ENCODE results near the gene GSK3A. TPM values are rescaled to one million over a fixed set of nuclear protein-coding genes. Genes with fewer than 3 reads are reported as not detected.
A peak's percentile ranks its signal among the peaks of the same experiment; 100 is the strongest.

GSK3A gene
- total RNA-seq, 1 donor from 2014 or later = 54.4 TPM

DNA sequence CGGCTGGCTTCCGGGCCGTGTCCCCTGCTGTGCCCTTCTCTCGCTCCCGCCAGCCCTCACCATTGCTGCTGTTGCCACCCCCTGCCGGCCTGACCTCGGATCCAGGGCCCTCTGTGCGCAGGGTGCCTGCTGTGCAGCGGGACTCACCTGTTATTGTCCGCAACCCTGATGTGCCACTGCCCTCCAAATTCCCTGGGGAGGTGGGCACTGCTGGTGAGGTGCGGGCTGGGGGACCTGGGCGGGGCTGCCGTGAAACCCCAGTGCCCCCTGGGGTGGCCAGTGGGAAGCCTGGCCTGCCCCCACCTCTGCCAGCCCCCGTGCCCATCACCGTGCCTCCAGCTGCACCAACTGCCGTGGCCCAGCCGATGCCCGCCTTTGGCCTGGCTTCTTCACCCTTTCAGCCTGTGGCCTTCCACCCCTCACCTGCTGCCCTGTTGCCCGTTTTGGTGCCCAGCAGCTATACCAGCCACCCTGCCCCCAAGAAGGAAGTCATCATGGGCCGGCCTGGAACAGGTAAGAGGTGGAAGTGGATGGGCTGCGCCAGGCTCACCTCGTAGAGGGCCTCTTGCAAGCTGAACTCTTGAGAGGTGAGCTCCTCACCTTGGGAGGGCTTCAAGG is 31.8 kb upstream of the GSK3A start:
- H3K36me3 Mint-ChIP-seq (ENCODE audit: low read depth, unreplicated experiment) = peaks cover 23% of the 10 kb centered on the region
- H3K27ac Mint-ChIP-seq (ENCODE audit: unreplicated experiment) = no peak overlapping the region
- TF ChIP-seq, protein P1, sequence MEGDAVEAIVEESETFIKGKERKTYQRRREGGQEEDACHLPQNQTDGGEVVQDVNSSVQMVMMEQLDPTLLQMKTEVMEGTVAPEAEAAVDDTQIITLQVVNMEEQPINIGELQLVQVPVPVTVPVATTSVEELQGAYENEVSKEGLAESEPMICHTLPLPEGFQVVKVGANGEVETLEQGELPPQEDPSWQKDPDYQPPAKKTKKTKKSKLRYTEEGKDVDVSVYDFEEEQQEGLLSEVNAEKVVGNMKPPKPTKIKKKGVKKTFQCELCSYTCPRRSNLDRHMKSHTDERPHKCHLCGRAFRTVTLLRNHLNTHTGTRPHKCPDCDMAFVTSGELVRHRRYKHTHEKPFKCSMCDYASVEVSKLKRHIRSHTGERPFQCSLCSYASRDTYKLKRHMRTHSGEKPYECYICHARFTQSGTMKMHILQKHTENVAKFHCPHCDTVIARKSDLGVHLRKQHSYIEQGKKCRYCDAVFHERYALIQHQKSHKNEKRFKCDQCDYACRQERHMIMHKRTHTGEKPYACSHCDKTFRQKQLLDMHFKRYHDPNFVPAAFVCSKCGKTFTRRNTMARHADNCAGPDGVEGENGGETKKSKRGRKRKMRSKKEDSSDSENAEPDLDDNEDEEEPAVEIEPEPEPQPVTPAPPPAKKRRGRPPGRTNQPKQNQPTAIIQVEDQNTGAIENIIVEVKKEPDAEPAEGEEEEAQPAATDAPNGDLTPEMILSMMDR (IDR thresholded peaks at IDR 0.05; ENCODE audit: unreplicated experiment) = no peak
- no peaks in the 10 kb centered on the region for H3K9me3 Mint-ChIP-seq (ENCODE audit: unreplicated experiment)
- peaks cover 46% of the 10 kb centered on the region for H3K4me1 Mint-ChIP-seq (ENCODE audit: unreplicated experiment)
- H3K4me3 Mint-ChIP-seq (ENCODE audit: unreplicated experiment) = no peak overlapping the region
- DNase-seq (ENCODE audit: low spot score) = no peak
- H3K27me3 Mint-ChIP-seq (ENCODE audit: unreplicated experiment) = peaks cover 7% of the 10 kb centered on the region

DNA sequence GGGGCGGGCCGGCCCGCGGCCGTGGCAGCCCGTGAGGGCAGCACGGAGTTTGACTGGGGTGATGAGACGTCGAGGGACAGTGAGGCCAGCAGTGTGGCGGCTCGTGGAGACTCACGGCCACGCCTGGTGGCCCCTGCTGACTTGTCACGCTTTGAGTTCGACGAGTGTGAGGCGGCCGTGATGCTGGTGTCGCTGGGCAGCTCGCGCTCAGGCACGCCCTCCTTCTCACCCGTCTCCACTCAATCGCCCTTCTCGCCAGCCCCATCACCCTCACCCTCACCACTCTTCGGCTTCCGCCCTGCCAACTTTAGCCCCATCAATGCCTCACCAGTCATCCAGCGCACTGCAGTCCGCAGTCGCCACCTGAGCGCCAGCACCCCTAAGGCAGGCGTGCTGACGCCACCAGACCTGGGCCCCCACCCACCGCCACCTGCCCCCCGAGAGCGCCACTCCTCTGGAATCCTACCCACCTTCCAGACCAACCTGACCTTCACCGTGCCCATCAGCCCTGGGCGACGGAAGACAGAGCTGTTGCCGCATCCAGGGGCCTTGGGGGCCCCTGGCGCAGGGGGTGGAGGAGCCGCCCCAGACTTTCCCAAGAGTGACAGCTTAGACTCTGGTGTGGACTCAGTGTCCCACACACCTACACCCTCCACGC is 31.1 kb upstream of the GSK3A start:
- Mint-ChIP-seq H3K36me3 (ENCODE audit: low read depth, unreplicated experiment) (peaks cover 22% of the 10 kb centered on the region), H3K27me3 (ENCODE audit: unreplicated experiment) (peaks cover 7% of the 10 kb centered on the region), H3K27ac (ENCODE audit: unreplicated experiment) (no peak overlapping the region), H3K4me3 (ENCODE audit: unreplicated experiment) (peak overlapping the region; percentile 51), H3K4me1 (ENCODE audit: unreplicated experiment) (peaks cover 39% of the 10 kb centered on the region), H3K9me3 (ENCODE audit: unreplicated experiment) (no peaks in the 10 kb centered on the region)
- DNase-seq (ENCODE audit: low spot score) = no peak
- TF ChIP-seq, protein P1 (IDR thresholded peaks at IDR 0.05; ENCODE audit: unreplicated experiment) = no peak

GRCh38 chr19:42272989-42273406 is 30.6 kb upstream of the GSK3A start:
- TF ChIP-seq, protein P1 (IDR thresholded peaks at IDR 0.05; ENCODE audit: unreplicated experiment) = no peak
- H3K4me3 Mint-ChIP-seq (ENCODE audit: unreplicated experiment) = no peak overlapping the region
- H3K9me3 Mint-ChIP-seq (ENCODE audit: unreplicated experiment) = no peaks in the 10 kb centered on the region
- peaks cover 5% of the 10 kb centered on the region for H3K27me3 Mint-ChIP-seq (ENCODE audit: unreplicated experiment)
- DNase-seq (ENCODE audit: low spot score) = no peak
- H3K4me1 Mint-ChIP-seq (ENCODE audit: unreplicated experiment) = peaks cover 35% of the 10 kb centered on the region
- H3K27ac Mint-ChIP-seq (ENCODE audit: unreplicated experiment) = no peak overlapping the region
- peaks cover 22% of the 10 kb centered on the region for H3K36me3 Mint-ChIP-seq (ENCODE audit: low read depth, unreplicated experiment)

DNA sequence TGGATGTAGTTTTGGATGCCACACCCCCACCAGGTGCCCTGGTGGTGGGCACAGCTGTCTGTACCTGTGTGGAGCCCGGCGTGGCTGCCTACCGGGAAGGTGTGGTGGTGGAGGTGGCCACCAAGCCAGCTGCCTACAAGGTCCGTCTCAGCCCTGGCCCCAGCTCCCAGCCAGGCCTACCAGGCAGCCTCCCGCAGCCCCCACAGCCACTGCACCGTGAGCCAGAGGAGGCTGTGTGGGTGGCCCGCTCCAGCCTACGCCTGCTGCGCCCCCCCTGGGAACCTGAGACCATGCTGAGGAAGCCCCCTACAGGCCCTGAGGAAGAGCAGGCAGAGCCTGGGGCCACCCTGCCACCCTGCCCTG is 30.1 kb upstream of the GSK3A start:
- Mint-ChIP-seq H3K4me1 (ENCODE audit: unreplicated experiment) (peaks cover 39% of the 10 kb centered on the region), H3K9me3 (ENCODE audit: unreplicated experiment) (no peaks in the 10 kb centered on the region), H3K27ac (ENCODE audit: unreplicated experiment) (no peak overlapping the region), H3K27me3 (ENCODE audit: unreplicated experiment) (peaks cover 5% of the 10 kb centered on the region), H3K4me3 (ENCODE audit: unreplicated experiment) (no peak overlapping the region), H3K36me3 (ENCODE audit: low read depth, unreplicated experiment) (peaks cover 22% of the 10 kb centered on the region)
- TF ChIP-seq, protein P1 (IDR thresholded peaks at IDR 0.05; ENCODE audit: unreplicated experiment) = no peak
- no peak for DNase-seq (ENCODE audit: low spot score)

GRCh38 chr19:42271861-42272534 is 29.6 kb upstream of the GSK3A start:
- peaks cover 37% of the 10 kb centered on the region for H3K4me1 Mint-ChIP-seq (ENCODE audit: unreplicated experiment)
- H3K27me3 Mint-ChIP-seq (ENCODE audit: unreplicated experiment) = peaks cover 5% of the 10 kb centered on the region
- H3K36me3 Mint-ChIP-seq (ENCODE audit: low read depth, unreplicated experiment) = peaks cover 22% of the 10 kb centered on the region
- no peaks in the 10 kb centered on the region for H3K9me3 Mint-ChIP-seq (ENCODE audit: unreplicated experiment)
- no peak for DNase-seq (ENCODE audit: low spot score)
- no peak overlapping the region for H3K27ac Mint-ChIP-seq (ENCODE audit: unreplicated experiment)
- TF ChIP-seq, protein P1 (IDR thresholded peaks at IDR 0.05; ENCODE audit: unreplicated experiment) = no peak
- no peak overlapping the region for H3K4me3 Mint-ChIP-seq (ENCODE audit: unreplicated experiment)
